Endodermal cell (in vitro differentiated cells): ENCODE measurements around the gene ZNF280D. TPM values are rescaled to one million over a fixed set of nuclear protein-coding genes. Genes with fewer than 3 reads are reported as not detected.

Experiments
- DNase-seq: peaks from one replicate; pipeline ENCODE4 v3.0.0-alpha.2; 2017
- H3K27ac ChIP-seq: 2 replicates; pipeline ENCODE4 v1.5.1; 2013; ENCODE audit warnings: mild to moderate bottlenecking, low read depth, low read length, moderate library complexity
- H3K27me3 ChIP-seq: 2 replicates; pipeline ENCODE4 v1.6.1; 2013; ENCODE audit warnings: mild to moderate bottlenecking, low read length, moderate library complexity; ENCODE audit not compliant: insufficient read depth, control insufficient read depth, poor library complexity, severe bottlenecking
- H3K36me3 ChIP-seq: 2 replicates; pipeline ENCODE4 v1.7.0; 2013; ENCODE audit warnings: mild to moderate bottlenecking, low read length, moderate library complexity; ENCODE audit not compliant: control insufficient read depth, insufficient read depth
- H3K4me1 ChIP-seq: one replicate; pipeline ENCODE4 v1.7.0; 2013; ENCODE audit warnings: low read length; ENCODE audit not compliant: control insufficient read depth, insufficient read depth
- H3K4me3 ChIP-seq: 2 replicates; pipeline ENCODE4 v1.5.1; 2013; ENCODE audit warnings: mild to moderate bottlenecking, low read length, moderate library complexity
- H3K9ac ChIP-seq: 2 replicates; pipeline ENCODE4 v1.6.1; 2013; ENCODE audit warnings: mild to moderate bottlenecking, low read length, moderate library complexity; ENCODE audit not compliant: poor library complexity, severe bottlenecking; ENCODE audit errors: extremely low read depth
- H3K9me3 ChIP-seq: 2 replicates; pipeline ENCODE4 v1.6.1; 2013; ENCODE audit warnings: mild to moderate bottlenecking, low read length, moderate library complexity; ENCODE audit not compliant: control insufficient read depth
- H3K27ac Mint-ChIP-seq: 2 replicates; pipeline ENCODE4 v1.8.0; 2020; ENCODE audit warnings: mixed read lengths
- H3K27me3 Mint-ChIP-seq: 2 replicates; pipeline ENCODE4 v1.8.0; 2021; ENCODE audit warnings: mild to moderate bottlenecking, mixed read lengths; ENCODE audit not compliant: insufficient read depth
- H3K36me3 Mint-ChIP-seq: 2 replicates; pipeline ENCODE4 v1.8.0; 2020; ENCODE audit warnings: low read depth, mixed read lengths
- H3K4me1 Mint-ChIP-seq: 2 replicates; pipeline ENCODE4 v1.8.0; 2020; ENCODE audit warnings: mixed read lengths
- H3K4me3 Mint-ChIP-seq: 2 replicates; pipeline ENCODE4 v1.8.0; 2020; ENCODE audit warnings: mild to moderate bottlenecking, moderate library complexity, mixed read lengths
- H3K9me3 Mint-ChIP-seq: 2 replicates; pipeline ENCODE4 v1.8.0; 2020; ENCODE audit warnings: mild to moderate bottlenecking, mixed read lengths
- CTCF ChIP-seq: fragments of 200-600 bp; sonication (generic); conservative IDR thresholded peaks from 2 replicates; pipeline ENCODE4 v1.5.0; 2021; ENCODE audit warnings: antibody characterized with exemption, mild to moderate bottlenecking
- WGBS, 2 experiments: methylation state at CpG; one replicate each; pipeline versions ENCODE4 v1.1.5 to v1.1.7; 2013; ENCODE audit warnings: missing lambda C conversion rate in 2 of 2, mixed read lengths in 1 of 2; ENCODE audit not compliant: insufficient coverage in 1 of 2, insufficient read length in 1 of 2; 5-methylcytosine and 5-hydroxymethylcytosine counted together
- total RNA-seq, 2 donors: library from RNA; stranded (reverse); fragmentation: NEBNext Ultra II Directional in 1 of 2; extraction: Animal tissue kit (Norgen Biotek cat#: 25700) in 1 of 2; gene quantifications; 2 replicates in 1 of 2; 3 replicates in 1 of 2; pipeline ENCODE4 v1.2.1, GENCODE V29; 2021

ZNF280D gene
- total RNA-seq, 2 donors from 2014 or later: 22.0 to 35.1 TPM

DNA sequence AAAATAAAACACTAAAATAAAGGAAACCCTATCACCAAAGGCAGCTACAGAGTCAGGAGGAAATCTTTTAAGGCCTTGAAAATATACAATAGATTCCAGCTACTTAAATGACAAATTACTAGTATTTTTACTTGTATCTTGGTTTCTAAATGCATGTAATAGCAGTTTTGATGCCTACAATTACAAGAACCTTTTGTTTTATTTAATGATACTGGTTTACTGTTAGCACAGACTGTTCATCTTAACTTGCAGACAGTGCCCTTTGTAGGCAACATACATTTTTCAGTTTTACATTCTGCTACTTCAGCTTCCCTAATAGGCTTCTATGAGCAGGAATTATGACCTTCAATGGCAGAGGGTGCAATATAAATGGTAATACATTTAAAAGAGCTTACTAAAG, 54.1 kb downstream of the ZNF280D start:
- Histone ChIP-seq H3K27ac (no peak overlapping the region), H3K4me3 (no peak overlapping the region), H3K36me3 (no peaks in the 10 kb centered on the region), H3K27me3 (no peaks in the 10 kb centered on the region), H3K9me3 (no peaks in the 10 kb centered on the region), H3K9ac (no peak overlapping the region), H3K4me1 (no peaks in the 10 kb centered on the region)
- Mint-ChIP-seq H3K4me3 (no peak overlapping the region), H3K36me3 (no peaks in the 10 kb centered on the region), H3K27ac (no peak overlapping the region), H3K4me1 (peaks cover 3% of the 10 kb centered on the region), H3K27me3 (no peaks in the 10 kb centered on the region), H3K9me3 (no peaks in the 10 kb centered on the region)
- DNase-seq: no peak
- no peak for TF ChIP-seq CTCF

- no peaks in the 10 kb centered on the region for H3K9me3 ChIP-seq
- Mint-ChIP-seq H3K27me3 (no peaks in the 10 kb centered on the region), H3K36me3 (no peaks in the 10 kb centered on the region), H3K4me3 (no peak overlapping the region), H3K9me3 (no peaks in the 10 kb centered on the region), H3K4me1 (peaks cover 3% of the 10 kb centered on the region), H3K27ac (no peak overlapping the region)
- no peaks in the 10 kb centered on the region for H3K36me3 ChIP-seq
- DNase-seq: no peak
- 86% methylated on average over 4 of the region's 4 CpGs; no CpG with 5 or more reads in 1 of the 2 experiments for WGBS, 2 experiments
- no peaks in the 10 kb centered on the region for H3K27me3 ChIP-seq
- H3K9ac ChIP-seq: no peak overlapping the region
- no peaks in the 10 kb centered on the region for H3K4me1 ChIP-seq
- no peak overlapping the region for H3K4me3 ChIP-seq
- TF ChIP-seq CTCF: no peak
- H3K27ac ChIP-seq: no peak overlapping the region
Measured at GRCh38 chr15:56678571-56678970, 54.7 kb downstream of the ZNF280D start.

GRCh38 chr15:56677271-56677670, 56.0 kb downstream of the ZNF280D start:
- H3K27me3 ChIP-seq: no peaks in the 10 kb centered on the region
- H3K9me3 ChIP-seq: no peaks in the 10 kb centered on the region
- H3K9ac ChIP-seq: no peak overlapping the region
- no peaks in the 10 kb centered on the region for H3K4me1 ChIP-seq
- H3K36me3 Mint-ChIP-seq: no peaks in the 10 kb centered on the region
- peaks cover 10% of the 10 kb centered on the region for H3K4me1 Mint-ChIP-seq
- no peak overlapping the region for H3K4me3 Mint-ChIP-seq
- no peaks in the 10 kb centered on the region for H3K27me3 Mint-ChIP-seq
- no peaks in the 10 kb centered on the region for H3K9me3 Mint-ChIP-seq
- H3K36me3 ChIP-seq: no peaks in the 10 kb centered on the region
- no peak overlapping the region for H3K27ac ChIP-seq
- 90% methylated on average over 1 of the region's 1 CpG; no CpG with 5 or more reads in 1 of the 2 experiments for WGBS, 2 experiments
- TF ChIP-seq CTCF: no peak
- no peak for DNase-seq
- H3K27ac Mint-ChIP-seq: no peak overlapping the region
- no peak overlapping the region for H3K4me3 ChIP-seq
